Breast epithelium (tissue), 3 donors: ENCODE results near the gene TTC28.

Experiments used
- POLR2A ChIP-seq: fragments of 450-650 bp; IDR thresholded peaks from one replicate; pipeline ENCODE4 v1.6.1; 2016; ENCODE audit warnings: antibody characterized with exemption, mild to moderate bottlenecking, moderate library complexity
- TF ChIP-seq, protein P1 (sequence below), 3 donors: fragments of 450-650 bp; IDR thresholded peaks; one replicate each; pipeline ENCODE4 v1.5.1; 2016 to 2017; ENCODE audit warnings: antibody characterized with exemption in 3 of 3, mild to moderate bottlenecking in 3 of 3, moderate library complexity in 3 of 3

DNA sequence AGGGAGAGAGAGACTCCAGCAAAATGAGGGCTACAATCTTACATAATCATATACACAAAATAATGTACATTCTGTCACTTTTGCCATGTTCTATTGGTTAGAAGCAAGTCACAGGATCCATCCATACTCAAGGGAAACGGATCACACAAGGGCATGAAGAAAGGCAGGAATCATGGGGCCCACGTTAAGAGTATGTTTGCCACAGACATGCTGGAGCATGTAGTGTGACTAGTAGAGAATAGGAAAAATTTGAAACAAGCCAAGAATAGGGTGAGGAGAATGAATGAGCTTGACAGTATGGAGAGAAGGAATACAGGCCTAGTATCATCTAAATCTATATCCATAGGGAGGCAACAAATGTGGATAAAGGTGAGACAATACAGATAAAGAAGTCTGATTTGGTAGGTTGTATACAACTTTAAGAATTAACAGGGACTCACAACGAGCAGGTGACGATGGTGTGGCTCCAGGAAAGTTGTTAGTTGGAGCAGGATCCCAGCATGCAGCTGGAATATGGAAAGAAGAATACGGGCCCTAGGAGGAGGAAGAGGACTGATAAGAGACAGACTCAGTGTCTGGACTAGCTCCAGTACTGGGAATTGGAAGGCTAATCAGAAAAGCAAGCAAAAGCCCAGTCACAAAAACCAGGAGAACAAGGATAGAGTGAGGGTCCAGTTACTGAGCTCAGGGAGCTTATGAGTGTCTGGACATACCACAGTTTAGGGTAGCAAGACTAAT, 458.8 kb downstream of the TTC28 start:
- TF ChIP-seq, protein P1, sequence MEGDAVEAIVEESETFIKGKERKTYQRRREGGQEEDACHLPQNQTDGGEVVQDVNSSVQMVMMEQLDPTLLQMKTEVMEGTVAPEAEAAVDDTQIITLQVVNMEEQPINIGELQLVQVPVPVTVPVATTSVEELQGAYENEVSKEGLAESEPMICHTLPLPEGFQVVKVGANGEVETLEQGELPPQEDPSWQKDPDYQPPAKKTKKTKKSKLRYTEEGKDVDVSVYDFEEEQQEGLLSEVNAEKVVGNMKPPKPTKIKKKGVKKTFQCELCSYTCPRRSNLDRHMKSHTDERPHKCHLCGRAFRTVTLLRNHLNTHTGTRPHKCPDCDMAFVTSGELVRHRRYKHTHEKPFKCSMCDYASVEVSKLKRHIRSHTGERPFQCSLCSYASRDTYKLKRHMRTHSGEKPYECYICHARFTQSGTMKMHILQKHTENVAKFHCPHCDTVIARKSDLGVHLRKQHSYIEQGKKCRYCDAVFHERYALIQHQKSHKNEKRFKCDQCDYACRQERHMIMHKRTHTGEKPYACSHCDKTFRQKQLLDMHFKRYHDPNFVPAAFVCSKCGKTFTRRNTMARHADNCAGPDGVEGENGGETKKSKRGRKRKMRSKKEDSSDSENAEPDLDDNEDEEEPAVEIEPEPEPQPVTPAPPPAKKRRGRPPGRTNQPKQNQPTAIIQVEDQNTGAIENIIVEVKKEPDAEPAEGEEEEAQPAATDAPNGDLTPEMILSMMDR (IDR thresholded peaks at IDR 0.05) = no peak
- TF ChIP-seq POLR2A = no peak
